HG03460 (cell line): ENCODE measurements around the gene FAM216B.

Source experiments
- ATAC-seq: cut with Tn5 transposase; IDR thresholded peaks from one replicate; pipeline ENCODE4 v1.9.1; 2021; ENCODE audit not compliant: unreplicated experiment

The FAM216B gene

DNA sequence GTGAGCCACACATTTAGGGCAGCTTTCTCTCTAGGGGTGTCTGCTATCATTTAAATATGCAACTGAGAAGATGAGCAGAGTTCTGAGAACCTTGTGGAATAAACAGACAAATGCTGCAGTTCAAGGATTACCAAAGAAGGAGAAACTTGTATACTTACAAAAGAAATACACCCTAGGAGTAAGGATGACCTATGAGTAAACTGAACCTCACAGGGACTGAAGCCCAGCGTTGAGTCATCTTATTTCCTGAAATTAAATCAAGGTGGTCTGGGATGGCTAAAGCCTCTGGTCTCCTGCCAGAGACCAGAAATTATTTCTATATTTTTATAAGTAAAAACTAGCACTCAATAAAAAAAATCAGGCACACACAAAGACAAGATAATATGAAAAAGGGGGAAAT lies 40.1 kb downstream of the FAM216B start:
- no peak for ATAC-seq

- no peak for ATAC-seq
Measured at GRCh38 chr13:42832341-42833096, 51.1 kb downstream of the FAM216B start.

GRCh38 chr13:42834946-42835345 lies 53.6 kb downstream of the FAM216B start:
- no peak for ATAC-seq

DNA sequence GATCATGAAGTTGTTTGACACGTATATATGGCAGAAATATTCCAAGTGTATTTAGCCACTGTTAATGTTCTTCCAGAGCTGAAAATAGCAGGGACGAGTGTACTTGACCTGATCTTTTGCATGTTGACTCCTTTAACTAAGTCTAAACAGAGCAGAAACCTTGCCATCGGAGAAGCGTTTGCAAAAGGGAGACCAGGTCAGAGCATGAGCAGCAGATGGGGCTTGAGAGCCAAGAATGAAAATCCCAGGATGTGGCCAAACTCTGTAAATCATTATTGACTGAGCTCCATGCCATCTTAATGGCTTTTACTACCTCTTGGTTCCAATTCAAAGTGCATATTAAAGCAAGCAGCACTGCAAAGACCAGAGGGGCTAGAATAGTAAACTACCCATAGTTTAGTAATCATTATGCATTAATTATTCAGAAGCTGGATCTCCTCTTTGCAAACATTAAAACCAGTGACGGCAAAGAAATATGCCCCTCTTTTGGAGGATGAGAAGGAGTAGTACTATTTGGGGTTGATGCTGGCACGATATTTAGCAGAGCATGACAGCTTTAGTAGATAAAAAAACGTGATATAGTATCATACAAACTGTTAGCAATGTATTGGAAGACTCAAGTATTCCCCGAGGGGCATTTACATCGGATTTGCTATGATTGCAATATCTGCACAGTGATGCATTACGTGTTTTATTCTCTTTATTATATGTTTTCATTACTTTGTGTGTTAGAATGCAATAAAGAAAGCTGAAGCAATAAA lies 55.7 kb downstream of the FAM216B start:
- ATAC-seq = no peak
